DND-41 (cell line): ENCODE measurements around the gene NEK10.

Source experiments
- ATAC-seq: fragments of 200-7000 bp; cut with Tn5 transposase; 3 replicates; pipeline ENCODE4 v1.9.1; 2021; ENCODE audit warnings: low read depth; ENCODE audit not compliant: insufficient read depth
- DNase-seq: peaks from one replicate; pipeline ENCODE4 v3.0.0-alpha.2; 2020
- H2AFZ ChIP-seq: 2 replicates; pipeline ENCODE4 v1.6.0; 2012; ENCODE audit warnings: low read depth, low read length
- H3K27ac ChIP-seq: 2 replicates; pipeline ENCODE4 v1.5.1; 2012; ENCODE audit warnings: low read length, inconsistent platforms
- H3K27me3 ChIP-seq: fragments of 200-600 bp; sonication (generic); 2 replicates; pipeline ENCODE4 v1.6.0; 2012; ENCODE audit warnings: low read length, mild to moderate bottlenecking, inconsistent platforms; ENCODE audit not compliant: insufficient read depth, poor library complexity
- H3K36me3 ChIP-seq: 2 replicates; pipeline ENCODE4 v1.5.1; 2012; ENCODE audit warnings: low read length, inconsistent platforms; ENCODE audit not compliant: insufficient read depth
- H3K4me1 ChIP-seq: 2 replicates; pipeline ENCODE4 v1.5.1; 2012; ENCODE audit warnings: mild to moderate bottlenecking, low read length; ENCODE audit not compliant: insufficient read depth
- H3K4me2 ChIP-seq: 2 replicates; pipeline ENCODE4 v1.6.0; 2012; ENCODE audit warnings: mild to moderate bottlenecking, moderate library complexity, low read length, inconsistent platforms; ENCODE audit not compliant: insufficient read depth
- H3K4me3 ChIP-seq, 2 experiments: fragments of 200-600 bp in 1 of 2; shearing (Covaris generic) in 1 of 2; 2 replicates each; pipeline ENCODE4 v1.5.1; 2012 to 2016; ENCODE audit warnings: inconsistent platforms in 2 of 2, low read length in 2 of 2, mild to moderate bottlenecking in 2 of 2, low read depth in 1 of 2, moderate library complexity in 1 of 2
- H3K79me2 ChIP-seq: 2 replicates; pipeline ENCODE4 v1.6.0; 2012; ENCODE audit warnings: low read length, inconsistent platforms; ENCODE audit not compliant: insufficient read depth
- H3K9ac ChIP-seq: 2 replicates; pipeline ENCODE4 v1.6.0; 2012; ENCODE audit warnings: low read depth, mild to moderate bottlenecking, inconsistent platforms, low read length, moderate library complexity
- H3K9me3 ChIP-seq: 2 replicates; pipeline ENCODE4 v1.5.1; 2012; ENCODE audit warnings: low read length, moderate library complexity, mild to moderate bottlenecking, inconsistent platforms; ENCODE audit not compliant: insufficient read depth, severe bottlenecking
- H4K20me1 ChIP-seq: 2 replicates; pipeline ENCODE4 v1.6.0; 2012; ENCODE audit warnings: low read length; ENCODE audit not compliant: insufficient read depth
- EZH2 ChIP-seq: IDR thresholded peaks from 3 replicates; pipeline ENCODE4 v1.6.1; 2012; ENCODE audit warnings: borderline replicate concordance, low read depth, mild to moderate bottlenecking, moderate library complexity, low read length, inconsistent platforms; ENCODE audit not compliant: severe bottlenecking
- TF ChIP-seq, protein P1 (sequence below): IDR thresholded peaks from 2 replicates; pipeline ENCODE4 v1.5.1; 2012; ENCODE audit warnings: borderline replicate concordance, low read length, moderate library complexity, mild to moderate bottlenecking; ENCODE audit not compliant: poor library complexity, severe bottlenecking; ENCODE audit errors: extremely low read depth

The NEK10 gene

DNA sequence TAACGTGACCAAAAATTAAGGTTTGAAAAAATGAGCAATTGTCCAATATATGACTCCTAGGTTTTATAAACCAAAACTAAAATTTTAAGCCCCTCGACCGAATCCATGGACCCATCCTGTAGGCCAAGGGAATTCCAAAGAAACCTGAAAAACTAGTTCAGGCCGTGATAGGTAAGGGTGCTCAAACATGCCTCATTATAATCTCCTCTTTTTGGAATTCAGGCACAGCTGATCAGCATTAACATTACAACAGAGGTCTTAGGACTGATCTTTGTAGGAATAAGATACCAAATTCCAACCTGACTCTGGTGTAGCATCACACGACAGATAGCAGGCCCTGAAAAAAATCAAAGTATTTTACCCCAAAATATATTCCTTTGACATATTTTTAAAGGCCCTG is 155.7 kb downstream of the NEK10 start:
- Histone ChIP-seq H3K4me3 (no peak overlapping the region), H3K27me3 (no peaks in the 10 kb centered on the region), H3K9me3 (no peaks in the 10 kb centered on the region), H2AFZ (no peak overlapping the region), H3K27ac (no peak overlapping the region), H4K20me1 (no peaks in the 10 kb centered on the region), H3K4me2 (no peak overlapping the region), H3K79me2 (no peaks in the 10 kb centered on the region), H3K9ac (no peak overlapping the region), H3K36me3 (no peaks in the 10 kb centered on the region), H3K4me1 (no peaks in the 10 kb centered on the region)
- ATAC-seq, result no peak
- no peak for DNase-seq
- no peak for TF ChIP-seq EZH2
- TF ChIP-seq, protein P1, sequence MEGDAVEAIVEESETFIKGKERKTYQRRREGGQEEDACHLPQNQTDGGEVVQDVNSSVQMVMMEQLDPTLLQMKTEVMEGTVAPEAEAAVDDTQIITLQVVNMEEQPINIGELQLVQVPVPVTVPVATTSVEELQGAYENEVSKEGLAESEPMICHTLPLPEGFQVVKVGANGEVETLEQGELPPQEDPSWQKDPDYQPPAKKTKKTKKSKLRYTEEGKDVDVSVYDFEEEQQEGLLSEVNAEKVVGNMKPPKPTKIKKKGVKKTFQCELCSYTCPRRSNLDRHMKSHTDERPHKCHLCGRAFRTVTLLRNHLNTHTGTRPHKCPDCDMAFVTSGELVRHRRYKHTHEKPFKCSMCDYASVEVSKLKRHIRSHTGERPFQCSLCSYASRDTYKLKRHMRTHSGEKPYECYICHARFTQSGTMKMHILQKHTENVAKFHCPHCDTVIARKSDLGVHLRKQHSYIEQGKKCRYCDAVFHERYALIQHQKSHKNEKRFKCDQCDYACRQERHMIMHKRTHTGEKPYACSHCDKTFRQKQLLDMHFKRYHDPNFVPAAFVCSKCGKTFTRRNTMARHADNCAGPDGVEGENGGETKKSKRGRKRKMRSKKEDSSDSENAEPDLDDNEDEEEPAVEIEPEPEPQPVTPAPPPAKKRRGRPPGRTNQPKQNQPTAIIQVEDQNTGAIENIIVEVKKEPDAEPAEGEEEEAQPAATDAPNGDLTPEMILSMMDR, result no peak

DNA sequence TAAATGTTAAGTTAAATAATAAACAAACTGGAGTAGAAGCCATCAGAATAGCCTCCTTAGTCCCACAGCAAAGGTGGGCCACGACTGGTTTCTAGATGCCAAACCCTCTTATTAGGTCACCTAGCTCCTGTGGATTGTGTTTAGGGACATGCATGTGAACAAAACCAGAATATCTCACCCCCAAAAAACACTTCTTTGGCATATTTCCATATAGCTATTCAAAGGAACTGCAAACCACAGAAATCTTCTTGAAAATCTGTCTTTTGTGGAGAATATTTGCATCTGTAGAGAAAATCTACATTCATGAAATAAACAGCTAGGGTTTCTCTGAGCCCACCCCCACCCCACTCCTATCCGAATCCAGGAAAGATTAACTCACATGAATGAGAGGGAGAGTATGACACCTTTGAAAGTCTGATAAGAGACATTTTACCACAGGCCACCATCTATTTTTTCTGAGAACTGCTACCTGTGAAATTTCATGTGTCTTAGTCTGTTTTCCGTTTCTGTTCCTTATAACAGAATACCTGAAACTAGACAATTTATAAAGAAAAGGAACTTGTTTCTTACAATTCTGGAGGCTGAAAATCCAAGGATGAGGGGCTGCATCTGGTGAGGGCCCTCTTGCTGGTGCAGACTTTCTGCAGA is 159.4 kb downstream of the NEK10 start:
- Histone ChIP-seq H3K4me3 (no peak overlapping the region), H3K79me2 (no peaks in the 10 kb centered on the region), H2AFZ (no peak overlapping the region), H3K27me3 (no peaks in the 10 kb centered on the region), H3K27ac (no peak overlapping the region), H3K4me2 (no peak overlapping the region), H3K36me3 (no peaks in the 10 kb centered on the region), H4K20me1 (no peaks in the 10 kb centered on the region), H3K9ac (no peak overlapping the region), H3K9me3 (no peaks in the 10 kb centered on the region), H3K4me1 (no peaks in the 10 kb centered on the region)
- no peak for DNase-seq
- ATAC-seq, result no peak
- TF ChIP-seq EZH2, result no peak
- TF ChIP-seq, protein P1, result no peak

DNA sequence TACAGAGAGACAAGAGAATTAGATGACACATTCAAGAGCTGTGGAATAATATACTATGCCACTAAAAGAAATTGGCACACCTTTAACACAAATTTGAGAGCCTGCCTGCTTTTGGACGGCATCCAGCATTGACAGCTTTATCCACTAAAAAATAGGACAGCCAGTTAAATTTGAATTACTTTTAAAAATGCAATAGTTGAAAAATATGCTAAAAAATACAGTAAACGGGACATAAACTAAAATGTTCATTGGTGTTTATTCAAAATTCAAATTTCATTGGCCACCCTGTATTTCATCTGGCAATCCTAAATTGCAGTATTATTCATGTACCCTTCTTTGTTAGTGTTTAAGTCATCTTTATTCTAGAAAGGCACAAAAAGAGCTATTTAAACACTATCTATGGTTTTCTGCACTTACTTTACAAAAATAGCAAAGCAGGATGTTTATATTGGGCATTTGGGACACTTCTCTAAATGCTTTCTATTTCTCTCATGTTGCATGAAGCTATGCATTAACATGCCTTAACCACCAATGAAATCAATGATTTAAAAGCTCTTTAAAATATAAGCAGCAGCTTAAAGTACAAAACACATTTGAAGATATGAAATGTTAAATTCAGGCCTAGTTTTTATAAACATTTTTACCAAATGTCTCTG is 160.1 kb downstream of the NEK10 start:
- no peak overlapping the region for H3K9ac ChIP-seq
- H3K4me1 ChIP-seq, result no peaks in the 10 kb centered on the region
- no peak overlapping the region for H3K27ac ChIP-seq
- no peak overlapping the region for H2AFZ ChIP-seq
- DNase-seq (no peak), ATAC-seq (no peak)
- H3K4me3 ChIP-seq, result no peak overlapping the region
- no peak overlapping the region for H3K4me2 ChIP-seq
- no peaks in the 10 kb centered on the region for H3K27me3 ChIP-seq
- no peaks in the 10 kb centered on the region for H3K36me3 ChIP-seq
- no peak for TF ChIP-seq EZH2
- TF ChIP-seq, protein P1, result no peak
- H3K79me2 ChIP-seq, result no peaks in the 10 kb centered on the region
- no peaks in the 10 kb centered on the region for H3K9me3 ChIP-seq
- H4K20me1 ChIP-seq, result no peaks in the 10 kb centered on the region
